ENCODE data around the gene DNAH1.

Gene DNAH1

DNA sequence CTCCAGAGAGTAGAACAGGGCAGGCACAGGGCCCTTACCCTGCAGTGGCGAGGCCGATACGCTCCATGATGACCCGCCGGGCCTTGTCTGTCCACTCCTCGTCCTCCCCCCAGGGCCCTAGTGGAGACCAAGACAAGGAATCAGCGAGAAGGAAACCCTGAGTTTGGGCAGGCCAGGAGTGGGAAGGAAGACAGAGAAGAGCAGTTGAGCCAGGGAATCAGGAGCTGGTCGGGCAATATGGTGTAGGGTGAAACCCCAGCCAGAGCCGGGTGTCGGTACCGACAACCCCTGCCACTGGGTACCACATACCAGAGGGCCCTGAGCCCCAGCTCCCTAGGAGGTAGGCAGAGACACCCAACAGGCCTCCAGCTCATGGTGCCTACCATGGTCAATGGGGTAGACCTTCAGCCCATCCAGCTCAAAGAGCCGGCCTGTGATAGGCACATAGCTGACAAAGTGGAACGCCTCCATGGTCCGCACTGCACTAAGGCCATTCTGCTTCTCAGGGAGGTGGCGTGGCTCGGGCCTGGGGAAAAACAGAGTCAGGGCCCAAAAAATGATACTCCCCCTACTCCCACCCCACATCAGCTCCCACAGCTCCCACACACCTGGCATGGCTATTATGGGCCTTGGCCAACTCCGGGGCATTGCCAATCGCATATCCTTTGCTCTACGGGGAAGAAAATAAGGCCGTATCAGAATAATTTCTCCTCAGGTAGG lies 90.8 kb downstream of the DNAH1 start:
- DNase-seq, result no peak

GRCh38 chr3:52407779-52408178 lies 91.7 kb downstream of the DNAH1 start:
- DNase-seq, result no peak

GRCh38 chr3:52408466-52408865 lies 92.3 kb downstream of the DNAH1 start:
- DNase-seq, result no peak

GRCh38 chr3:52415800-52416199 lies 99.7 kb downstream of the DNAH1 start:
- no peak for DNase-seq

GRCh38 chr3:52420388-52420787 lies 104.3 kb downstream of the DNAH1 start:
- DNase-seq, result no peak

GRCh38 chr3:52422669-52423068 lies 106.5 kb downstream of the DNAH1 start:
- DNase-seq, result no peak

- DNase-seq, result no peak
Observed at GRCh38 chr3:52423173-52423572, 107.1 kb downstream of the DNAH1 start.

GRCh38 chr3:52428151-52429005 lies 112.3 kb downstream of the DNAH1 start:
- peak; percentile 33 to 57 for DNase-seq

DNA sequence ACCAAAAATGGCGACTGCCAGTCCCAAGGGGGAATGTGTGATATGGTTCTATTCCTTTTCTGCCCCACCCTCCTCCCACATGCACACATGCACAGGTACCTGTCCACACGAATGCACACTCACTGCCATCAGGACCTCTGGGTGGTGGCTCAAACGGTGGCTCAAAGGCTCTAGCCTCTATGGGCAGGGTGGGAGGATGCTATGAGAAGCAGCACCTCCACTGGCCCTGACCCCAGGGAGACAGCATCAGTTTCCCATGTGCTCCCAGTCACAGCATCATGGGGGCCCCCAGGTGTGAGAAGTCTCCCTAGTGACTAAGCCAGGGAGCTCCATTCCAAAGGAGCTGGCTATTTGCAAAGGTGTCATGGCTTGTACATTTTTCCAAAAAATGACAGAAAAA lies 112.9 kb downstream of the DNAH1 start:
- DNase-seq, result no peak

- DNase-seq, result no peak
Observed at GRCh38 chr3:52429779-52430415, 113.8 kb downstream of the DNAH1 start.

GRCh38 chr3:52430416-52430810 lies 114.3 kb downstream of the DNAH1 start:
- no peak for DNase-seq

GRCh38 chr3:52431459-52432223 lies 115.5 kb downstream of the DNAH1 start:
- no peak for DNase-seq

DNA sequence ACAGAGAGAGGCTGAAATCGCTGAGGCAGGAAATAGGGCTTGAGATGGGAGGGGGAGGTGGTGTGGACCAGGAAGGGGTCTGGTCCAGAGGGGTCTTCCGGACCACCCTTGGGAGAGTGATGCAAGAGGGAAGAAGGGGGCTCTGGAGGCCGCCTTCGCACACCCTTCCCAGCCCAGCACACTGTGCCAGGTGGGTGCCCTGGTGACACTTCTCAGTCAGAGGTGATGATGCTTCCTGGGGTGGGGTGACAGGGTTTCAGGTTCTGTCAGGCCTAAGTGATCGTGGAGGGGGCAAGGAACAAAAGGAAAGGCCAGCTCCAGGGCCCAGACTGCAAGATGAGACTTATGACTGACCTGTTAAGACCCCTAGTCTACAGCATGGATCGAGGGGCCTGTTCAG lies 116.1 kb downstream of the DNAH1 start:
- DNase-seq, result no peak

DNA sequence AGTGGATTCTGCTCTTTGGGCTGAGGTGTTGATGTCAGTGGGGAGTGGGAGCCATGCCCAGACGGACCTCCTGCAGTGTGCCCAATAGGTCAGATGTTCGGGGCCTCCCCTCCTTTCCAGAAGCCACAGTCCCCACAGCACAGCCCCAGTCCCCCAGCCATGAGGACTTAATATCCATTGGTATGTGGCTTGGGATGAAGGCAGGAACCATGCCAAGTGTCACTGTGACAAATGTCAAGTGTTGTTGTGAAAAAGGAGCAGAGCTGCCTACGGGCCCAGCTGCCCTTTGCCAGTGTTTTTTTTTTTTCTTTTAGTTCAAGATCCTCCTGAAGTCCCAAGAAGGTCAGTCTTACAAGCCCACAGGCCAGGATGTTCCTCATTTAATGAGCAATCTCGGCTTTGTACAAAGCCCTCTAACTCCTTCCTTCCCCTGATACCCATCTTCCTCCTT lies 116.6 kb downstream of the DNAH1 start:
- no peak for DNase-seq

- DNase-seq, result no peak
Observed at GRCh38 chr3:52433328-52433995, 117.3 kb downstream of the DNAH1 start.

GRCh38 chr3:52433996-52434479 lies 117.9 kb downstream of the DNAH1 start:
- DNase-seq, result no peak

GRCh38 chr3:52434491-52435115 lies 118.5 kb downstream of the DNAH1 start:
- no peak for DNase-seq

- DNase-seq, result no peak
Observed at GRCh38 chr3:52435246-52436101, 119.4 kb downstream of the DNAH1 start.

DNA sequence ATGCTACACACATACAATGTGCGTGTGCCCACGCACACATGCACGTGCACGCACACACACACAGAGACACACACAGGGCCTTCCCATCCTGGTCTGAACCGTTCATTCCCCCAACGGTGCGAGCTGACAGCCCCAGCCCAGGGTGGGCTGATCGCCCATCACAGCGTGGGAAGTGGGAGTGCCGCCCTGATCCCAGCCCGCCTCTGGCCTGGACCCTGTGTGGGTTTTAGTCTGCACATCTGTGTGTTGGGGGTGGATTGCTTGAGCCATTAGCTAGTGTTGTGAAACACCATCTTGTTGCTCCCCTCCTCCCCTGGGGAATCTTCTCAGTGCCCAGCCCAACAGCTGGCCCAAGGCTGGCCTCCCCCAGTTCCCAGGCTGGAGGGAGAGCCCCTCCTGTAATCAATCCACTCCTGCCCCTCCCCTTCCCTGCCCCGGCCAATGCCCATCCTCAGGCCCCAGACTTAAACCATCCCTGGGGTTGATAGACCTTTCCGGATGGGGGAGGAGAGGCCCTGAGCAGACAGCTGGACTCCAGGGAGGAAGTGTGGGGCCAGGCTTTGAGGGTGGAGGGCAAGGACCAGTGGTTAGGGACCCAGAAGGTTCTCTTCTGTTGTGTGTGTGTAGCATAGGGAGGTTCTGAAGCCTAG lies 120.5 kb downstream of the DNAH1 start:
- no peak for DNase-seq
